Measurements from ENCODE around the gene ZBTB39. TPM values are rescaled to one million over a fixed set of nuclear protein-coding genes. Genes with fewer than 3 reads are reported as not detected.

Gene ZBTB39
- total RNA-seq: 3.5 and 5.2 TPM in 2 replicates

GRCh38 chr12:57005980-57006808 is at the start of gene ZBTB39:
ZBTB39 (minus strand) TSS chr12:57006546; CDS start chr12:57004917, 1,629 bp downstream.

GRCh38 chr12:57049890-57050289 is 43.5 kb upstream of the ZBTB39 start, which contains the start of gene MYO1A:
MYO1A (minus strand) TSS chr12:57050129; CDS start chr12:57048323, 1,806 bp downstream.

GRCh38 chr12:57016348-57016747 is 10.0 kb upstream of the ZBTB39 start, which contains the start of gene TAC3:
TAC3 (minus strand) TSS chr12:57016529; CDS start chr12:57015797, 732 bp downstream.

GRCh38 chr12:56957229-56958052 is 48.9 kb downstream of the ZBTB39 start, which contains the start of gene RDH16:
RDH16 (minus strand) TSS chr12:56957608; CDS start chr12:56957462, 146 bp downstream.

Other genes starting within 250 kb of the ZBTB39 start
- gene HSD17B6, start 243.2 kb downstream of the ZBTB39 start, total RNA-seq: 0.35 and 0.65 TPM in 2 replicates
- 4.5 and 5.1 TPM in 2 replicates for gene SDR9C7, start 72.1 kb downstream of the ZBTB39 start, total RNA-seq
- gene RDH16, start 48.9 kb downstream of the ZBTB39 start, total RNA-seq: 0.28 and 0.49 TPM in 2 replicates
- not detected in 2 replicates for gene TAC3, start 10.0 kb upstream of the ZBTB39 start, total RNA-seq
- gene MYO1A, start 43.6 kb upstream of the ZBTB39 start, total RNA-seq: not detected in 2 replicates
- gene NEMP1, start 72.2 kb upstream of the ZBTB39 start, total RNA-seq: 7.5 and 10.4 TPM in 2 replicates
- gene NAB2, start 82.6 kb upstream of the ZBTB39 start, total RNA-seq: 72.4 and 73.9 TPM in 2 replicates
- 65.3 and 78.1 TPM in 2 replicates for gene STAT6, start 104.8 kb upstream of the ZBTB39 start, total RNA-seq
- gene LRP1, start 121.9 kb upstream of the ZBTB39 start, total RNA-seq: 25.8 and 34.4 TPM in 2 replicates
- gene LRP1-AS, start 141.1 kb upstream of the ZBTB39 start, total RNA-seq: not detected in 2 replicates
- 6.2 and 9.3 TPM in 2 replicates for gene NXPH4, start 210.2 kb upstream of the ZBTB39 start, total RNA-seq
- 151 and 181 TPM in 2 replicates for gene SHMT2, start 223.2 kb upstream of the ZBTB39 start, total RNA-seq
- 0.35 and 1.1 TPM in 2 replicates for gene STAC3, start 244.6 kb upstream of the ZBTB39 start, total RNA-seq